SKM-1 treated with dmso at 0.1 percent for 144 hours (cell line): ENCODE data around the gene POLR3E.
"Not testable (repeated sequence)": the region's sequence is repeated elsewhere in the genome, so short reads cannot be mapped to it uniquely, and the experiment has no call there.

ENCODE experiments used
- DNase-seq: peaks from one replicate; lab custom pipeline; 2025; ENCODE audit not compliant: unreplicated experiment; lab: John Stamatoyannopoulos, UW

POLR3E gene

GRCh38 chr16:22359679-22360078 lies 62.5 kb downstream of the POLR3E start:
- DNase-seq, result no peak

GRCh38 chr16:22360963-22361659 lies 63.9 kb downstream of the POLR3E start:
- no peak for DNase-seq

- no peak for DNase-seq
These were observed 67.0 kb downstream of the POLR3E start for GRCh38 chr16:22364241-22364640.

- no peak for DNase-seq
These were observed 69.2 kb downstream of the POLR3E start for GRCh38 chr16:22366371-22366770.

- DNase-seq, result no peak
These were observed 69.7 kb downstream of the POLR3E start for GRCh38 chr16:22366889-22367288.

GRCh38 chr16:22368200-22368826 lies 71.1 kb downstream of the POLR3E start:
- not testable (repeated sequence) for DNase-seq

- DNase-seq, result peak; percentile 42
These were observed 72.1 kb downstream of the POLR3E start for GRCh38 chr16:22369221-22369811.

- DNase-seq, result no peak
These were observed 73.0 kb downstream of the POLR3E start for GRCh38 chr16:22370038-22370820.

GRCh38 chr16:22372882-22373661 lies 75.9 kb downstream of the POLR3E start:
- no peak for DNase-seq

GRCh38 chr16:22373662-22374310 lies 76.6 kb downstream of the POLR3E start:
- no peak for DNase-seq

- DNase-seq, result peak; percentile 96
These were observed 77.3 kb downstream of the POLR3E start, which contains the start of gene CDR2 for GRCh38 chr16:22374311-22375116. Gene CDR2 (minus strand): TSS chr16:22374619. CDS start chr16:22374309, 310 bp downstream.

GRCh38 chr16:22375117-22375962 lies 78.1 kb downstream of the POLR3E start:
- no peak for DNase-seq

- no peak for DNase-seq
These were observed 78.9 kb downstream of the POLR3E start for GRCh38 chr16:22375963-22376640.

GRCh38 chr16:22379656-22380055 lies 82.4 kb downstream of the POLR3E start:
- no peak for DNase-seq

GRCh38 chr16:22380529-22380928 lies 83.3 kb downstream of the POLR3E start:
- no peak for DNase-seq

GRCh38 chr16:22381392-22381791 lies 84.2 kb downstream of the POLR3E start:
- DNase-seq, result no peak

- no peak for DNase-seq
These were observed 86.6 kb downstream of the POLR3E start for GRCh38 chr16:22383827-22384226.
